COLO829 (cell line): Measurements from ENCODE around the gene SYNPO.

ENCODE experiments used
- DNase-seq: peaks from one replicate; pipeline ENCODE4 v3.0.0; 2012; ENCODE audit warnings: low spot score

Gene SYNPO, protein sequence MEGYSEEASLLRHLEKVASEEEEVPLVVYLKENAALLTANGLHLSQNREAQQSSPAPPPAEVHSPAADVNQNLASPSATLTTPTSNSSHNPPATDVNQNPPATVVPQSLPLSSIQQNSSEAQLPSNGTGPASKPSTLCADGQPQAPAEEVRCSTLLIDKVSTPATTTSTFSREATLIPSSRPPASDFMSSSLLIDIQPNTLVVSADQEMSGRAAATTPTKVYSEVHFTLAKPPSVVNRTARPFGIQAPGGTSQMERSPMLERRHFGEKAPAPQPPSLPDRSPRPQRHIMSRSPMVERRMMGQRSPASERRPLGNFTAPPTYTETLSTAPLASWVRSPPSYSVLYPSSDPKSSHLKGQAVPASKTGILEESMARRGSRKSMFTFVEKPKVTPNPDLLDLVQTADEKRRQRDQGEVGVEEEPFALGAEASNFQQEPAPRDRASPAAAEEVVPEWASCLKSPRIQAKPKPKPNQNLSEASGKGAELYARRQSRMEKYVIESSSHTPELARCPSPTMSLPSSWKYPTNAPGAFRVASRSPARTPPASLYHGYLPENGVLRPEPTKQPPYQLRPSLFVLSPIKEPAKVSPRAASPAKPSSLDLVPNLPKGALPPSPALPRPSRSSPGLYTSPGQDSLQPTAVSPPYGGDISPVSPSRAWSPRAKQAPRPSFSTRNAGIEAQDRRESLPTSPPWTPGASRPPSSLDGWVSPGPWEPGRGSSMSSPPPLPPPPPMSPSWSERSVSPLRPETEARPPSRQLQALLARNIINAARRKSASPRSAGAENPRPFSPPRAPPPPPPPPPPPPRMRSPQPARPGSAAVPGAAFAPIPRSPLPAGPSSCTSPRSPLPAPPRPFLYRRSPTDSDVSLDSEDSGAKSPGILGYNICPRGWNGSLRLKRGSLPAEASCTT

DNA sequence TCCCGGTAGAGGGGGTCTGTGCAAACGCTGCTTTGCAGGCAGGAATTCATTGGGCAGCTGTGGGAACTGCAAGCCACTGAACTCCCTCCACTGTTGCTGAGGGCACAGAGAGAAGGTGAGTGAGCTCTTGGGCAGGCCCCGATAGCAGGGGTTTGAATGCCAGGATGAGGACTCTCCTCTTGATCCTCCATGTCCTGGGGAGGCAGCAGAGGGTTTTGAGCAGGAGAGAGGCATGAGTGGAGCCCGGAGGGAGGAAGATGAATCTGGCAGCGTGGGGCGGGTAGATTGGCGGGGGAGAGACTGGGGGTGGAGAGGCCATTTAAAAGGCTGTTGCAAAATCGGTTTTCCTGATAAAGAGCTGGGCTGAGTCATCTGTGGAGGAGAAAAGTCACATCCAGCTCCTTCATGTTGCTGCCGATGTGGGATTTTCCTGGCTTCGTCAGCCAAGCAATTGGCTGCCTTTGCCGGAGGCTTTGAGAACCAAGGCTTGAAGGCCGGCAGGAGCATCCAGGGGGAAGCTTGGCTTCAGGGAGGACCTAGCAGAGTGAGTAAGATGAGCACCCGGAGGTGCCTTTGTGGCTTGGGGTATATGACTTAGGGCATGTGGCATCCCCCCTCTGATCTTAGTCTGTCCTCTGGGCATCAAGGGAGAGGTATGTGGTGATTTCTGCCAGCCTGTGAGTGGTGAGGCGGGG, at the start of gene SYNPO:
Gene SYNPO (plus strand): TSS at position 350 of the 695 bp plus-strand sequence. CDS start 7,616 bp downstream, outside the sequence.
- peak; percentile 34 for DNase-seq

- DNase-seq = no peak
Measured at GRCh38 chr5:150590979-150591695, 49.3 kb upstream of the SYNPO start.

DNA sequence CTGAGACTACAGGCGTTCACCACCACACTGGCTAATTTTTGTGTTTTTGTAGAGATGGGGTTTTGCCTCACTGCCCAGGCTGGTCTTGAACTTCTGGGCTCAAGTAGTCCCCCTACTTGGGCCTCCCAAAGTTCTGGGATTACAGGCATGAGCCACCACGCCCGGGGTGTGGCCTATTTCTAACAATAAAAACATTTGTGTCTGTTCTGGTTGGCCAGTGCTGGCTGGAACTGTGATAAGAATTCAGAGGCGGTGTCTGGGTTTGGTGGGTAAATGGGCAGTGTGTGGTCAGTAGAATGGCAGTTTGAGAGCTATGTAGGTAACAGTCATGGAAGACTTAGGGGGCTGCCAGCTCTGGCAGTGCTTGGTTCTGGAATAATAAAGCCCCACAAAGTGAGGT, 46.9 kb upstream of the SYNPO start:
- no peak for DNase-seq

DNA sequence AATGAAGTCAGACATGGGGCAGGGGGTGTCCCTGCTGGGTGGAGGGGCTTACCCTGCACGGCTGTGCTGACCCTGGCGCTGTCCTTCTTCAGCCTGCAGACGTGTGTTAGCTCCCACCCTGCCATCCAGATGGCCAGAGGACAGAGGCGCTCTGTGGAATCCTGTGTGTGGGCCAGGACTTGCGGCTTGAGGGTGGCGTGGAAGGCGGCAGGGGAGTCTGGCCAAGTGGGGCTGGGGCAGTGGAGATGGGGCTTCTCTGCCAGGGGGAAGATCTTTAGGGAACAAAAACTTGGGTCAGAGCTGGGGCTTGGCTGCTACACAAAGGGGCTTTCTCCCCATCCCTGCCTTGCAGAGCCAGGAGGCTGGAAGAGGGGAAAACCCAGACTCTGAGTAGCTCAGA, 46.5 kb upstream of the SYNPO start:
- DNase-seq = no peak

GRCh38 chr5:150595466-150596031, 44.9 kb upstream of the SYNPO start:
- DNase-seq = no peak

DNA sequence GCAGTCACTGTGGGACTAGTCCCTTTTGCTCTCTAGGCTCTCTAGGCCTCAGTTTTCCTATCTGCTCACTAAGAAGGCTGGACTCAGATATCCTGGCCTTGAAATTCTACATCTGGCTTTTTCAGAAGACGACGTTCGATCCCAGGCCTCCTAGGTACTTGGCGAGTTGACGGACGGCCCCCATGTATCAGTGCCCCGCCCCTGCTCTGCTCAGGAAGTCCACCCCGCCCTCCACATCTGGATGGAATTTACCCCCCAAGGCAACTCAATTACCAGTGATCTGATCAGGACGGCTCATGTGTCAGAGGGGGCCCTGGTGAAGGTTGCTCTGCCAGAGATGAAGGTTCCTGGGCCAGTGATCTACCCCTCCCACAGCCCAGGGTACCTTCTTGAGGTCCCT, 44.1 kb upstream of the SYNPO start:
- no peak for DNase-seq

GRCh38 chr5:150596826-150597225, 43.6 kb upstream of the SYNPO start:
- no peak for DNase-seq

- no peak for DNase-seq
Measured at GRCh38 chr5:150598006-150598405, 42.5 kb upstream of the SYNPO start.

GRCh38 chr5:150598821-150599273, 41.6 kb upstream of the SYNPO start:
- DNase-seq = no peak

DNA sequence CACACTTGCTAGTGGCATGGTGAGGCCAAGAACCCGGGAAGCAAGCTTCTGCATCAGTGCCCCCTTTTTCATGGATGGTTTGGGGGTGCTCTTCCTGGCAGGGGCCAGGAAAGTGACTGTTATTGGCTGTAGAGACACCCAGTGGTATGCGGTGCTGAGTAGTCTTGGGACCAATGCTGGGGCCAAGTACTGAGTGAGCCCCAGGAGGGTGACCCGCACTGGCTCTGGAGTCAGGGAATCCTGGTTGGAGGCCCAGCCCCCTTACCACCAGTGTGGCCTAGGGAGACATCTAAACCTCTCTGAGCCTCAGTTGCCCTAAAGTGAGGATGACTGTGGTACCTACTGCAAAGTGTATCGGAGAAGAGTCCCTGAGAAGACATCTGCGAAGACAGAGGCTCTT, 41.2 kb upstream of the SYNPO start:
- DNase-seq = no peak

GRCh38 chr5:150599917-150600511, 40.4 kb upstream of the SYNPO start:
- DNase-seq = peak; percentile 48

DNA sequence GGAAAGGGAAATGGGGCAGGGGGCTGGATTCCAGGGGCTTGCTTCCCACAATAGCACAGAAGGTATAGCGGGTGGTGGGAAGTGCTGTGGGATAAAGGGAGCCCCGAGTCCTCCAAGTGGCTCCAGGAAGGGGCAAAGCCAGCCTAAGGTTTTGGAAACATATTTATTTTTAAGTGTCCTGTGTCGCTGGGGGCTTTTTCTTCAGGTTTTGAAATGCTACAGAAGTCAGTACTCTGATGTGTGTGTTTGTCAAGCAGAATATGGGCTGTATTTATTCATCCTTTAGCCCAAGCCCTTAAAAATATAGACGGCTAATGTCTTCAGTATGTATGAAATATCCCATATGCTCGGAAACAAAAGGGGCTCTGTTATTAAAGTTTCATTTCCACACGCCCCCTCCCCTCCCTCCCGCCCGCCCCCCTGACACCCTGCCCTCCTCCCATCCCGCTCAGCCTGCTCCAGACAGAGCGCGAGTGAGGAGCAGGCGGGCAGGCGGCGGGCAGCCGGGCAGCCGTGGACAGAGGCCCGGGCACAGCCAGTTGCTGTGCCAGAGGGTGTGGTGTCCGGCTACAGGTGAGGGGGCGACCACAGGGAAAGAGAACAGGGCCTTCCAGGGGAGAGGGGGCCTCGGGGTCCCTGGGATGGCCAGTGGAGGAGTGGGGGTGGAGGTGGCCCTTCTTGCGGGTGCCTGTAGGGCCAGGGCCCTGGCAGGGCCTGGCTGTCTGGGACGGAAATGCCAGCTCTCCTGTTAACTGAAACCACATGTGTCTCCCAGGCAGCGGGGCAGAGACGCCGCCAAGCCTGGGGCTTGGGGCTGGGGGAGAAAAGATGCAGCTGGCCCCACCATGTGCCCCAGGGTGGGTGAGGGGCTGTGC, 39.6 kb upstream of the SYNPO start:
- DNase-seq = peak; percentile 74

- no peak for DNase-seq
Measured at GRCh38 chr5:150601491-150602345, 38.7 kb upstream of the SYNPO start.

- no peak for DNase-seq
Measured at GRCh38 chr5:150603052-150603451, 37.4 kb upstream of the SYNPO start.

DNA sequence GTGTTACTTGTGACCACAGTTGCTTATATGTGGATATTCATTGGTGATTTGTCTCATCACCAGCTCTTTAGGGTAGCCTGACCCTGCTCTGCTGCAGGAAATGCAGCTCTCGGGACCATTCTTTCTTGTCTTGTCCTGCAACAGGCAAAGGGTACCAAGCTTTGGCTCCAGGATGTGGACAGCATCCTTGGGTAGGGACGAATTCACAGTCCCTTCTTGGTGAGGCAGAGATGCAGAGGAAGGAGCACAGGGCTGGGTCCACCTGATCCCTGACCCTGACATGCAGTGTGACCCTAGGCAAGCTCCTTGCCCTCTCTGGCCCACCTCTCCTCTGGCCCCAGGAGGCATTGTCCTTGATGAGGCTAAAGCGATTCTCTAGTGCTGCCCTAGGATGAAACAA, 37.0 kb upstream of the SYNPO start:
- no peak for DNase-seq

DNA sequence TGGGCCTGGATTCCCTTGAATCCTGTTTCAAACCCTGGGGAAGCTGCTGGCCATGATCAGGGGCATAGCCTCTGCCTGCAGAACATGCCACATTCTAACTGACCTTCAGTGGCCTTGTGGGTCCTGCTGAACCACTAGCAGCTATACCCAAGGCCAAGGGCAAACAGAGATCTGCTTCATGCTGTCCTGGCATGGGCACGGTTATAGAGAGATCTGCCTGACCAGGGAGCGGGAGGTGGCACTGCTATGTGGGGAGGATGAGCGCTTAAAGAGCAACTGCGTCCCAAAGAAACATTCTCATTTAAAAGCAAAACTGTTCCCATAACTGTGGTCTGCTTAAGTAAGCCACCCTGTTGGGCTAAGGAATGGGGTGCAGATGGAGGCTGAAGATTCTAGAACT, 36.5 kb upstream of the SYNPO start:
- DNase-seq = no peak

- DNase-seq = no peak
Measured at GRCh38 chr5:150604894-150605440, 35.5 kb upstream of the SYNPO start.

DNA sequence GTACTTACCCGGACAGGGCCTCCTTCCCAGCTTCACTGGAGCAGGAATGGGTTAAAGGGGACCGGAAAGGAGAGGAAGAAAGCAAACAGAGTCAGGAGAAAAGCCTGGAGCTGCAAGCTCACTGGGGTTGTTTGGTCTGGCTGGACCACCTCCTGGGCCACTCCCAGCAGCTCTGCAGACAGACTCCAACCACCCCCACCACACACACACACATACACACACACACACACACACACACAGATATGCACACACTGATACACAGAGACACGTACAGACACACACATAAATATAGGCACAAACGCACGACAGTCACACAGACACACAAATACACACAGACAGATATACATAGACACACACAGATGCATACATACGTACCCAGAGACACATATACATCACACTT, 34.9 kb upstream of the SYNPO start:
- DNase-seq = no peak

- DNase-seq = no peak
Measured at GRCh38 chr5:150606476-150606875, 34.0 kb upstream of the SYNPO start.
